ENCODE results near the gene FAM187B. TPM values are rescaled to one million over a fixed set of nuclear protein-coding genes. Genes with fewer than 3 reads are reported as not detected.
"Not testable (repeated sequence)": the region's sequence is repeated elsewhere in the genome, so short reads cannot be mapped to it uniquely, and the experiment has no call there.

Gene FAM187B
- polyA plus RNA-seq, 3 donors: not detected

- DNase-seq (ENCODE audit: extremely low read depth in 1 of 11, low read depth in 9 of 11, low spot score in 4 of 11): no peak
Measured at GRCh38 chr19:35202722-35203688, 25.5 kb downstream of the FAM187B start.

DNA sequence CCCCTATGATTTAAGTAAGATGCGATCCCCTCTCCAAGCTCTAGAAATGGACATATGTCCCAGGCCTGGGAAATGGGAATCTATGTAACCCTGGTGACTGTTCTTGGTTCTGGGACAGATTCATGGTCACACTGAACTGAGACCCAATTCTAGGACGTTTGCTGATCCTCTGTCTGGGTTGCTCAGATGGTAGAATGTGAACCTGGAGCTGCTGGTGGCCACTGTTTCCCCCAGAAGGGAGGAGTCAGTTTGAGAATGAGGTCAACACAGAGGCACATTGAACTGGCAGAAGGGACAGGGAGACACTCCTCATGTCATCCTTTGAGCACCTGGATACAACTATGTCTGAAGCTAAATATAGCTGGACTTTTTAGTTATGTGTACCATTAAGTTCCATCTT, 29.1 kb downstream of the FAM187B start:
- no peak for DNase-seq (ENCODE audit: extremely low read depth in 1 of 11, low read depth in 9 of 11, low spot score in 4 of 11)

DNA sequence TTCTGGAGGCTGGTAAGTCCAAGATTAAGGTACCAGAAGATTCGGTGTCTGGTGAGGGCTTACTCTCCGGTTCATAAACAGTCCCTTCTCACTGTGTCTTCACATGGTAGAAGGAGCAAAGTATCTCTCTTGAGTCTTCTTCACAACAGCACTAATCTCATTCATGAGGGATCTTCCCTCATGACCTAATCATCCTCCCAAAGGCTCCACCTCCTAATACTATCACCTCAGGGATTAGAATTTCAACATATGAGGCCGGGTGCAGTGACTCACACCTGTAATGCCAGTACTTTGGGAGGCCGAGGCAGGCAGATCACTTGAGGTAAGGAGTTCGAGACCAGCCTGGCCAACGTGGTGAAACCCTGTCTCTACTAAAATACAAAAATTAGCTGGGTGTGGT, 31.7 kb downstream of the FAM187B start:
- not testable (repeated sequence) for DNase-seq (ENCODE audit: extremely low read depth in 1 of 11, low read depth in 9 of 11, low spot score in 4 of 11)

GRCh38 chr19:35195830-35196229, 32.7 kb downstream of the FAM187B start:
- DNase-seq (ENCODE audit: extremely low read depth in 1 of 11, low read depth in 9 of 11, low spot score in 4 of 11): no peak

DNA sequence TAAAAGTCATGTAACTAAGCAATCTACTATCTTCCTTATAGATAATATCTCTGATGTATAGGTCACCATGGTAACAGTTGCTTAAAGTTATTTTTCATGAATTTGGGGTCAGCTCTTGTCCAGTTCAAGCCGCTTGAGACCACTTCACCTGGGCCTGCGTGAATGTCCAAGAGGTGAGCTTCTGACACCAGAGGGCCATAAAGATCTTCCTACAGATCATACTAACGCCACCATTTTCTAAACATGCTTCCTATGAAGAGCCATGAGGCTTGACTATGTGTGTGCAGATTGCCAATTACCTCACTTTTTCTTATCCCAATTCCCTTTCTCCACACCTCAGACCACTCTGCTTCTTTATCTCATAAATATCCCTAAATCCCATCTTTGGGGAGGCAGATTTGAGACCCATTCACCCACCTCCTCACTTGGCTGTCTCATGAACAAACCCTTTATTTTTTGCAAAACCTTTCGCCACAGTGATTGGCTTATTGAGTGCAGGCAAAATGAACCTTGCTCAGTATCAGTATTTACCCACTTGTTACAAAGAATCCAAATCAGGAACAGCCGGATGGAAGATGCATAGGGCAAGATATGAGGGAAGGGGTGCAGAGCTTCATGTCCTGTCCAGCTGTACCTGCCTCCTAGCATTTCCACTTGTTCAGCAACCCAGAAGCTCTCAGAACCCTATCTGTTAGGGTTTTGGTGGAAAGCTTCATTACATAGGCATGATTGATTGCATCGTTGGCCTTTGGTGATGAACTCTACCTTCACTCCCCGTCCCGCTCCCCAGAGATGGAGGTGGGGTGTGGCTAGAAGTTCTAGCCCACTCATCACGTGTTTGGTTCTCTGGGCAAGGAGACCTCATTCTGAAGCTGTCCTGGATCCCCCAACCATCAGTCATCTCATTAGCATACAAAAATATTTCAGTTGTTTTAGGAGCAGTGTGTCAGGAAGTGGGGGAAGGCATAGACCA, 34.2 kb downstream of the FAM187B start:
- DNase-seq (ENCODE audit: extremely low read depth in 1 of 11, low read depth in 9 of 11, low spot score in 4 of 11): no peak

GRCh38 chr19:35184884-35185283, 43.7 kb downstream of the FAM187B start:
- DNase-seq (ENCODE audit: extremely low read depth in 1 of 11, low read depth in 9 of 11, low spot score in 4 of 11): no peak

- DNase-seq (ENCODE audit: extremely low read depth in 1 of 11, low read depth in 9 of 11, low spot score in 4 of 11): no peak
Measured at GRCh38 chr19:35184267-35184666, 44.3 kb downstream of the FAM187B start.

GRCh38 chr19:35181387-35181786, 47.2 kb downstream of the FAM187B start:
- no peak for DNase-seq (ENCODE audit: extremely low read depth in 1 of 11, low read depth in 9 of 11, low spot score in 4 of 11)

GRCh38 chr19:35179830-35180229, 48.7 kb downstream of the FAM187B start:
- no peak for DNase-seq (ENCODE audit: extremely low read depth in 1 of 11, low read depth in 9 of 11, low spot score in 4 of 11)

GRCh38 chr19:35178701-35179100, 49.8 kb downstream of the FAM187B start:
- no peak for DNase-seq (ENCODE audit: extremely low read depth in 1 of 11, low read depth in 9 of 11, low spot score in 4 of 11)

DNA sequence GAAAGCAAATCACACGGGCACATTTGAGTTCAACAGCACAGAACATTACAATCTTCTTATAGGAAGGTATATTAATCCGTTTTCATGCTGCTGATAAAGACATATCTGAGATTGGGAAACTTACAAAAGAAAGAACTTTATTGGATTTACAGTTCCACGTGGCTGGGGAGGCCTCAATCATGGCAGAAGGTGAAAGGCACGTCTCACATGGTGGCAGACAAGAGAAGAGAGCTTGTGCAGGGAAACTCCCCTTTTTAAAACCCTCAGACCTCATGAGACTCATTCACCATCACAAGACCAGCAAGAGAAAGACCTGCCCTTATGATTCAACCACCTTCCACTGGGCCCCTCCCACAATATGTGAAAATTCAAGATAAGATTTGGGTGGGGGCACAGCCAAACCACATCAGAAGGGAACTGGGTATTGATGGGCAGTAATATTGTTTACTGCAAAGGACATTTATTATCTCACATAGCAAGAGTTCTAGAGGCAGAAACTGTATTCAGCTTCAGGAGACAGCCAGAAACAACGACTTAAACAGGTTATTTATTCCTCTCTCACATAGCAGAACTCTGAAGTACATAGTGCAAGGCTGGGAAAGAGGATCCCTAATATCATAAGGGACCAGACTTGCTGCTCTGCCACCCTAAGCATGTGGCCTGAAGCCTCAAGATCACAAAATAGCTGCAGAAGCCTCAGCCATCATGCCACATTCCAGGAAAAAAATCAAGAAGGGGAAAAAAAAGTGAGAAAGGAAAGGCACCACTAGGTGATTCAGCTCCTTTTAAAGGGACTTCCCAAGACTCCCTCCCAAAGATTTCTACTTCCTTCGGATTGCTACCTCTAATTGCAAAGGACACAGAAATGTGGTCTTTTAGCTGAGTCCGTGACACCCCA, 50.9 kb downstream of the FAM187B start:
- DNase-seq (ENCODE audit: extremely low read depth in 1 of 11, low read depth in 9 of 11, low spot score in 4 of 11): no peak

DNA sequence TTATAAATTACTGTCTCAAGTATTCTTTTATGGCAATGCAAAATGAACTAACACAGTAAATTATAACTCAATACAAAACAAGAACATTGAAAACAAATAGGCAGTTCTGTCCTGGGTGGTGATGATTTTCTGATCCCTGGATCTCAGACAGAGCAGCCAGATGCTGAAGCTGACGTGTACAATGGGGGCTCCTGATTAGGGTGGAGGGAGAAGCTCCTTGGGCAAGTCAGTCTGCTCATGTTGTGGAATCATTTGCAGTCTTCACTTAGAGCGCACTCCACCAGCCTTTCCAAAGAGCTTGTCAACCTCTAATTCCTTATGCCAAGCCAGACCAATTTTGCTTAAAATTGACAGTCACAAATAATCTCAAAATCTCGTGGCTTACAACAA, 52.4 kb downstream of the FAM187B start:
- DNase-seq (ENCODE audit: extremely low read depth in 1 of 11, low read depth in 9 of 11, low spot score in 4 of 11): no peak

Other genes with a start within 250 kb of the FAM187B start
- 10 to 100 TPM; 48.1 to 77.3 (median 59.5) TPM for gene GRAMD1A, start 228.4 kb downstream of the FAM187B start, polyA plus RNA-seq (ENCODE audit: insufficient read length in 3 of 3)
- gene SCN1B, start 198.3 kb downstream of the FAM187B start, polyA plus RNA-seq (ENCODE audit: insufficient read length in 3 of 3): 1 to 10 TPM in 2 of 3 donors, under 1 TPM in 1; 0.88 to 2.0 (median 1.3) TPM
- 100 to 1,000 TPM in 2 of 3 donors, 10 to 100 TPM in 1; 88.8 to 142 (median 117) TPM for gene HPN, start 187.0 kb downstream of the FAM187B start, polyA plus RNA-seq (ENCODE audit: insufficient read length in 3 of 3)
- gene FXYD3, start 112.9 kb downstream of the FAM187B start, polyA plus RNA-seq (ENCODE audit: insufficient read length in 3 of 3): 10 to 100 TPM; 11.7 to 16.6 (median 12.0) TPM
- 1 to 10 TPM; 2.0 to 2.5 (median 2.4) TPM for gene LGI4, start 93.7 kb downstream of the FAM187B start, polyA plus RNA-seq (ENCODE audit: insufficient read length in 3 of 3)
- 10 to 100 TPM; 22.3 to 27.3 (median 25.7) TPM for gene FXYD1, start 89.9 kb downstream of the FAM187B start, polyA plus RNA-seq (ENCODE audit: insufficient read length in 3 of 3)
- gene FXYD7, start 85.5 kb downstream of the FAM187B start, polyA plus RNA-seq (ENCODE audit: insufficient read length in 3 of 3): under 1 TPM; 0.53 to 0.93 (median 0.86) TPM
- gene FXYD5, start 74.0 kb downstream of the FAM187B start, polyA plus RNA-seq (ENCODE audit: insufficient read length in 3 of 3): 10 to 100 TPM; 19.4 to 29.2 (median 22.0) TPM
- 10 to 100 TPM; 46.4 to 62.4 (median 60.5) TPM for gene LSR, start 20.3 kb upstream of the FAM187B start, polyA plus RNA-seq (ENCODE audit: insufficient read length in 3 of 3)
- gene USF2, start 40.2 kb upstream of the FAM187B start, polyA plus RNA-seq (ENCODE audit: insufficient read length in 3 of 3): 100 to 1,000 TPM; 158 to 185 (median 181) TPM
- gene HAMP, start 53.8 kb upstream of the FAM187B start, polyA plus RNA-seq (ENCODE audit: insufficient read length in 3 of 3): under 1 TPM; 0.27 to 0.44 (median 0.29) TPM
- 1 to 10 TPM; 2.4 to 5.2 (median 4.8) TPM for gene MAG, start 63.4 kb upstream of the FAM187B start, polyA plus RNA-seq (ENCODE audit: insufficient read length in 3 of 3)
- 10 to 100 TPM; 10.7 to 16.5 (median 12.5) TPM for gene CD22, start 100.4 kb upstream of the FAM187B start, polyA plus RNA-seq (ENCODE audit: insufficient read length in 3 of 3)
- under 1 TPM; 0.25 to 0.53 (median 0.52) TPM for gene FFAR1, start 119.2 kb upstream of the FAM187B start, polyA plus RNA-seq (ENCODE audit: insufficient read length in 3 of 3)
- under 1 TPM; 0.11 to 0.20 (median 0.17) TPM for gene FFAR3, start 129.7 kb upstream of the FAM187B start, polyA plus RNA-seq (ENCODE audit: insufficient read length in 3 of 3)
- gene GPR42, start 142.3 kb upstream of the FAM187B start, polyA plus RNA-seq (ENCODE audit: insufficient read length in 3 of 3): not detected
- gene FFAR2, start 219.5 kb upstream of the FAM187B start, polyA plus RNA-seq (ENCODE audit: insufficient read length in 3 of 3): under 1 TPM; 0.32 to 0.84 (median 0.55) TPM